Duodenal mucosa (tissue), 2 donors: ENCODE measurements around the gene EFCAB13.

ENCODE experiments used
- H3K27ac ChIP-seq: one replicate; pipeline ENCODE4 v1.7.0; 2013; ENCODE audit warnings: low read depth, low read length
- H3K27me3 ChIP-seq, 2 donors: one replicate each; pipeline ENCODE4 v1.7.0; 2013; ENCODE audit warnings: low read length in 2 of 2, control low read depth in 1 of 2; ENCODE audit not compliant: insufficient read depth in 2 of 2, control insufficient read depth in 1 of 2
- H3K36me3 ChIP-seq, 2 donors: one replicate each; pipeline ENCODE4 v1.7.0; 2013; ENCODE audit warnings: low read length in 2 of 2, control low read depth in 1 of 2; ENCODE audit not compliant: insufficient read depth in 2 of 2, control insufficient read depth in 1 of 2
- H3K4me1 ChIP-seq, 2 donors: one replicate each; pipeline ENCODE4 v1.7.0; 2013; ENCODE audit warnings: low read length in 2 of 2, control low read depth in 1 of 2; ENCODE audit not compliant: insufficient read depth in 2 of 2, control insufficient read depth in 1 of 2
- H3K4me3 ChIP-seq, 2 donors: one replicate each; pipeline ENCODE4 v1.7.0; 2013; ENCODE audit warnings: low read length in 2 of 2, low read depth in 1 of 2
- H3K9ac ChIP-seq, 2 donors: one replicate each; pipeline ENCODE4 v1.7.0; 2013; ENCODE audit warnings: low read length in 2 of 2, low read depth in 1 of 2
- H3K9me3 ChIP-seq, 2 donors: one replicate each; pipeline ENCODE4 v1.7.0; 2013; ENCODE audit warnings: low read length in 2 of 2, control low read depth in 1 of 2; ENCODE audit not compliant: control insufficient read depth in 1 of 2

EFCAB13 gene

DNA sequence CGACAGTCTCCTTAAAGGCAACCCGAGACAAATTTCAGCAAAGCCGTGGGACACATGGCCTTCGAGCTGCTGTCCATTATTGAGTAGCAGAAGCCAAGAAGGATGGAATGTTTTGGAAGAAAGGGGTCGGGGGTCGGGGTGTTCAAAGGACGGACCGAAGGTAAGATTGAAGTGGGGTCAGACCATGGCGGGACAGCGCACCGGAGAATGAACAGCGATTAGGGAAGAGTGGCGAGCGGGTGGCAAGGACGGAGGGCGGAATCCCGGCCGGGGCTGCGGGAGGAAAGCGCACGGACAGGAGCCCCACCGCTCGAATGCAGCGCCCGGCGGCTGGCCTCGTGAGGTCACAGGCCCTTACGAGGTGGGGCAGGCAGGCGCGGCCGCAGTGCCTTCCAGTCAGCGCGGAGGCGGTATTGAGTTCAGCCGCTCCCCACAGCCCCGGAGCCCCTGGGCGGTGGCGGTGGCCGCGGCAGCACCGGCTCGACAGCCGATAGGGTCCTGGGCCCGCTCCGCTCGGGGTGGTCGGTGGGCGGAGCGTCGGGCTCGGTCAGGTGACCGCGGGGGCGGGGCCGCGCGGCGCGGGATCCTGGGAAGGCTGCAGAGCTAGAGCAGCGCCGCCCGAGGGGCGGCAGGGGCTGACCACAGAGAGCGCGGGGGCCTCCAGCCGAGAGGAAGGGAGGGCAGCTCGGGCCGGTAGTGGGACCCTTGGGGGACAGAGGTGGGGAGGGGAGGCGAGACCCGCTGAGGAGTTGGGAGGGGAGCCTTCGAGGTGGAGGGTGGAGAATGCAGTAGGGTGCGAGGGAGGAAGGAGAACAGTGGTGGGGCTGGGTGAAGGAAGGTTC lies at the start of gene EFCAB13:
EFCAB13 (plus strand) TSS at position 574 of the 842 bp plus-strand sequence. CDS start 4,399 bp downstream, outside the sequence.
- Histone ChIP-seq H3K36me3 (no peaks in the 10 kb centered on the region), H3K9me3 (peaks cover 3 to 4% of the 10 kb centered on the region in 2 donors), H3K27me3 (no peaks in the 10 kb centered on the region), H3K9ac (peak within 1 kb of the TSS; percentile 91), H3K4me1 (peaks cover 0 to 5% of the 10 kb centered on the region in 2 donors), H3K4me3 (peak within 1 kb of the TSS; percentile 78 to 90), H3K27ac (peak within 1 kb of the TSS; percentile 89)

- Histone ChIP-seq H3K4me1 (peaks cover 25 to 26% of the 10 kb centered on the region in 2 donors), H3K4me3 (no peak overlapping the region), H3K9me3 (no peaks in the 10 kb centered on the region), H3K9ac (no peak overlapping the region), H3K27me3 (no peaks in the 10 kb centered on the region), H3K36me3 (no peaks in the 10 kb centered on the region), H3K27ac (peak overlapping the region; percentile 69)
Observed at GRCh38 chr17:47274319-47275069, 49.3 kb upstream of the EFCAB13 start.

DNA sequence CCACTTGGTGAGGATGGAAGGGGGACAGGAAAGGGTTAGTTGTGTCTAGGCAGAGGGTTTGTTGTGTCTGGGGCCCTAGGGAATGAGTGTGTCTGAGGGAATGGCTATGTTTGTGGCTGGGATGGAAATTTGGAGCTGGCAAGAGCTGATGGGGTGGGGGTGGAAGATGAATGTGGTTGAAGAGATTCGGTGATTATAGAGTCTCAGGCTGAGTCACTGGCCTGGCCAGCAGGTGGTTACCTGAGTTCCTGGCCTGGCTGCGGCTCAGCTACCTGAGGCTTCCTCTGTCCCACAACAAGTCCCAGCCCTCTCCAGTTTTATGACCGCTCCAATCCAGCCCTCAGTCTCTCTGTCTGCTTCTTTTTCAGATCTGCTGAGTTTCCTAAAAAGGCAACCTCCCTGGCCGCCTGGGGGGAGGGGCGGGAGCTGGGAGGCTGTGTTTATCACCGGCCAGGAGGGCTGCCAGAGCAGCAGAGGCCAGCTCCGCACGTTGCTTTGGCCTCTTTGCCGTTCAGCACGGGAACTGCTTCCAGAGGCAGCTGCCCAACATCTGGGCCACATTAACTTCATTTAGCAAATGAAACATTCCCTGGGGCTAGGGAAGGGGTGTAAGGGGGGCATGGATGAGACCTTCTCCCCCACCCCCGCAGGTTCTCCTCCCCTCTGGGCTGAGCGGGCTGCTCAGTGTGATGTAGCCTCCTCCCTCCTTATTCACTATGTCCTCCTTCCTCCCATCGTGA lies 48.3 kb upstream of the EFCAB13 start:
- Histone ChIP-seq H3K27ac (peak overlapping the region; percentile 69), H3K36me3 (no peaks in the 10 kb centered on the region), H3K4me1 (peaks cover 30 to 31% of the 10 kb centered on the region in 2 donors), H3K27me3 (no peaks in the 10 kb centered on the region), H3K9ac (no peak overlapping the region), H3K9me3 (no peaks in the 10 kb centered on the region), H3K4me3 (no peak overlapping the region)

DNA sequence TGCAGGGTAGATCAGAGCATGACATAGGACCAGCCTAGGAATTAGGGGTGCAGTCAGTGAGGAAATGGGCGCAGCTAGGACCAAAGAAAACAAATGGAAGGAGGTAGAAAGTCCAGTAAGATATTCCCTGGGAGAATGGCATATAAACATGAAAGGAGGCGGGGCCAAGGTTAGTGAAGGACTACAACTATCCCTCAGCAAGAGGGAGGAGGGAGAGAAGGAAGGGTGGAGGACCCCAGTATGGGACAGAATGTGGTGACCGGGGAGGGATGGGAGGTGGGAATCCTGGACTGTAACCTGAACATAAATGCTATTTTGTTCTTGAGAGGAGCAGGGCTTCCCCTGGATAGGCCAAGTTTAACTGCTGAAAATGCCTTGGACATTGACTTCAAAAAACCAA lies 47.3 kb upstream of the EFCAB13 start:
- Histone ChIP-seq H3K4me1 (peaks cover 31 to 33% of the 10 kb centered on the region in 2 donors), H3K9me3 (no peaks in the 10 kb centered on the region), H3K4me3 (no peak overlapping the region), H3K36me3 (no peaks in the 10 kb centered on the region), H3K9ac (no peak overlapping the region), H3K27me3 (no peaks in the 10 kb centered on the region), H3K27ac (peak overlapping the region; percentile 2)

DNA sequence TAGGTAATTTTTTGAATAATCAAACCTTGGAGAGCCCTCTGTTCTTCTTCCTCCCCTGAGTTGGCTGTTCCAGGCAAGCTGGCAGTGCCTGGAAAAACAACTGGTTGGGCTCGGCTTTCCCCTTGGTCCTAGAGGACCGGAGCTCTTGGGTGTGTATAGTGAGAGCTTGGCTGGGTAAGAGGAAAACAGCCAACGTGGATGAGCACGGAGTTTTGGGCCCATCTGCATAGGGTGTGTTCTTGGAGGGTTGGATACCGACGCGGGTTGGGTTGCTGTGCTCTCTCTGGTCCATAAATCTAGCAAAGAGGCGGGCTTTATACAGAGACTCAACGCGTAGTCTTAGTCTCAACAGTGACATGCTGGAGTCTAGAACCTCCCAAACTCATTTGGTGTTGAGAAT lies 46.9 kb upstream of the EFCAB13 start:
- Histone ChIP-seq H3K4me1 (peaks cover 31 to 33% of the 10 kb centered on the region in 2 donors), H3K9me3 (no peaks in the 10 kb centered on the region), H3K27ac (peak overlapping the region; percentile 30), H3K9ac (no peak overlapping the region), H3K36me3 (no peaks in the 10 kb centered on the region), H3K4me3 (no peak overlapping the region), H3K27me3 (no peaks in the 10 kb centered on the region)

GRCh38 chr17:47277921-47278320 lies 45.8 kb upstream of the EFCAB13 start:
- H3K9ac ChIP-seq: no peak overlapping the region
- H3K27ac ChIP-seq: no peak overlapping the region
- no peaks in the 10 kb centered on the region for H3K36me3 ChIP-seq
- peaks cover 31 to 33% of the 10 kb centered on the region in 2 donors for H3K4me1 ChIP-seq
- no peak overlapping the region for H3K4me3 ChIP-seq
- no peaks in the 10 kb centered on the region for H3K27me3 ChIP-seq
- H3K9me3 ChIP-seq: no peaks in the 10 kb centered on the region

DNA sequence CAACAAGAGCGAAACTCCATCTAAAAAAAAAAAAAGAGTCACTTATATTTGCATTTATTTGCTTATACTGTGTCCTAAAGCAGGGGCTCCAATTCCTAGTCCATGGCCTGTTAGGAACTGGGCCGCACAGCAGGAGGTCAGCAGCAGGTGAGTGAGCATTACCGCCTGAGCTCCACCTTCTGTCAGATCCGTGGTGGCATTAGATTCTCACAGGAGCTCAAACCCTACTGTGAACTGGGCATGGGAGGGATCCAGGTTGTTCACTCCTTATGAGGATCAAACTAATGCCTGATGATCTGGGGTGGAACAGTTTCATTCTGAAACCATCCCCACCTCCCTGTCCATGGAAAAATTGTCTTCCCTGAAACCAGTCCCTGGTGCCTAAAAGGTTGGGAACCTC lies 45.2 kb upstream of the EFCAB13 start:
- peaks cover 31 to 33% of the 10 kb centered on the region in 2 donors for H3K4me1 ChIP-seq
- H3K27ac ChIP-seq: peak overlapping the region; percentile 79
- H3K9ac ChIP-seq: no peak overlapping the region

GRCh38 chr17:47279062-47279801 lies 44.5 kb upstream of the EFCAB13 start:
- Histone ChIP-seq H3K27me3 (no peaks in the 10 kb centered on the region), H3K4me1 (peaks cover 31 to 33% of the 10 kb centered on the region in 2 donors), H3K27ac (peak overlapping the region; percentile 79), H3K4me3 (no peak overlapping the region), H3K9ac (no peak overlapping the region), H3K36me3 (no peaks in the 10 kb centered on the region), H3K9me3 (no peaks in the 10 kb centered on the region)

More for the DNA sequence above, 45.2 kb upstream of the EFCAB13 start:
- Histone ChIP-seq H3K36me3 (no peaks in the 10 kb centered on the region), H3K27me3 (no peaks in the 10 kb centered on the region), H3K9me3 (no peaks in the 10 kb centered on the region), H3K4me3 (no peak overlapping the region)

GRCh38 chr17:47280072-47280811 lies 43.5 kb upstream of the EFCAB13 start:
- H3K27ac ChIP-seq: peak overlapping the region; percentile 79
- H3K4me1 ChIP-seq: peaks cover 31 to 33% of the 10 kb centered on the region in 2 donors
- no peak overlapping the region for H3K4me3 ChIP-seq
- no peak overlapping the region for H3K9ac ChIP-seq
- no peaks in the 10 kb centered on the region for H3K9me3 ChIP-seq
- H3K27me3 ChIP-seq: no peaks in the 10 kb centered on the region
- H3K36me3 ChIP-seq: no peaks in the 10 kb centered on the region
